ENCODE data around the gene WNT9A. TPM values are rescaled to one million over a fixed set of nuclear protein-coding genes. Genes with fewer than 3 reads are reported as not detected.

Gene WNT9A
- total RNA-seq, 2 donors from 2014 or later: 1.2 to 7.9 TPM

GRCh38 chr1:227887697-227888403 is 59.9 kb downstream of the WNT9A start:
- peak overlapping the region; percentile 64 for H3K4me3 ChIP-seq
- H3K4me1 ChIP-seq (ENCODE audit: control insufficient read depth in 1 of 2, low read depth in 2 of 2): peaks cover 7 to 19% of the 10 kb centered on the region in 2 donors
- H3K36me3 ChIP-seq: no peaks in the 10 kb centered on the region
- H3K27ac ChIP-seq: peak overlapping the region; percentile 1 to 9
- ATAC-seq (ENCODE audit: insufficient number of reproducible peaks, low FRiP score, low read depth) (no peak), DNase-seq (ENCODE audit: low spot score) (no peak)
- TF ChIP-seq CTCF (IDR thresholded peaks at IDR 0.05): no peak
- no peaks in the 10 kb centered on the region for H3K27me3 ChIP-seq (replicated peaks; ENCODE audit: insufficient read depth)
- no peaks in the 10 kb centered on the region for H3K9me3 ChIP-seq

- ATAC-seq (ENCODE audit: insufficient number of reproducible peaks, low FRiP score, low read depth) (no peak), DNase-seq (ENCODE audit: low spot score) (no peak)
- Histone ChIP-seq H3K4me3 (peak overlapping the region; percentile 64), H3K27me3 (replicated peaks; ENCODE audit: insufficient read depth) (no peaks in the 10 kb centered on the region), H3K4me1 (ENCODE audit: control insufficient read depth in 1 of 2, low read depth in 2 of 2) (peaks cover 7 to 19% of the 10 kb centered on the region in 2 donors), H3K27ac (peak overlapping the region; percentile 1 to 9), H3K36me3 (no peaks in the 10 kb centered on the region), H3K9me3 (no peaks in the 10 kb centered on the region)
- no peak for TF ChIP-seq CTCF (IDR thresholded peaks at IDR 0.05)
Measured at GRCh38 chr1:227886993-227887696, 60.6 kb downstream of the WNT9A start.

- ATAC-seq (ENCODE audit: insufficient number of reproducible peaks, low FRiP score, low read depth) (no peak), DNase-seq (ENCODE audit: low spot score) (no peak)
- no peaks in the 10 kb centered on the region for H3K27me3 ChIP-seq (replicated peaks; ENCODE audit: insufficient read depth)
- H3K4me3 ChIP-seq: peak overlapping the region; percentile 64
- H3K9me3 ChIP-seq: no peaks in the 10 kb centered on the region
- peak overlapping the region in 1 of 2 donors; percentile 1 for H3K27ac ChIP-seq
- peaks cover 7 to 19% of the 10 kb centered on the region in 2 donors for H3K4me1 ChIP-seq (ENCODE audit: control insufficient read depth in 1 of 2, low read depth in 2 of 2)
- no peak for TF ChIP-seq CTCF (IDR thresholded peaks at IDR 0.05)
- H3K36me3 ChIP-seq: no peaks in the 10 kb centered on the region
Measured at GRCh38 chr1:227886503-227886961, 61.2 kb downstream of the WNT9A start.

GRCh38 chr1:227885648-227886502 is 61.9 kb downstream of the WNT9A start:
- H3K36me3 ChIP-seq: no peaks in the 10 kb centered on the region
- TF ChIP-seq CTCF (IDR thresholded peaks at IDR 0.05): no peak
- DNase-seq (ENCODE audit: low spot score) (no peak), ATAC-seq (ENCODE audit: insufficient number of reproducible peaks, low FRiP score, low read depth) (no peak)
- H3K4me1 ChIP-seq (ENCODE audit: control insufficient read depth in 1 of 2, low read depth in 2 of 2): peaks cover 7 to 19% of the 10 kb centered on the region in 2 donors
- H3K27me3 ChIP-seq (replicated peaks; ENCODE audit: insufficient read depth): no peaks in the 10 kb centered on the region
- H3K27ac ChIP-seq: no peak overlapping the region
- no peak overlapping the region for H3K4me3 ChIP-seq
- no peaks in the 10 kb centered on the region for H3K9me3 ChIP-seq
